HEK293 (cell line): ENCODE results near the gene TEX53.

ENCODE experiments used
- CTCF ChIA-PET: fragments of 350-600 bp; formaldehyde crosslinking; extraction: SDS; loops from one replicate; lab custom pipeline; 2021; ENCODE audit warnings: antibody characterized with exemption; lab: Yijun Ruan, JAX
- POLR2A ChIA-PET: fragments of 300-600 bp; formaldehyde crosslinking; extraction: SDS; loops from one replicate; lab custom pipeline; 2020; ENCODE audit warnings: antibody characterized with exemption, inconsistent platforms; lab: Yijun Ruan, JAX
- H3K27ac ChIP-seq: fragments of 200-500 bp; sonication (Bioruptor generic); 2 replicates; pipeline ENCODE4 v1.5.1; 2014; ENCODE audit warnings: low read depth, low read length, control low read depth, inconsistent platforms; ENCODE audit errors: extremely low read depth
- H3K36me3 ChIP-seq, 2 experiments: fragments of 200-500 bp in 1 of 2; sonication (Bioruptor generic) in 1 of 2; 1 replicate in 1 of 2; 2 replicates in 1 of 2; pipeline ENCODE4 v1.5.1; 2014 to 2017; ENCODE audit warnings: inconsistent platforms in 2 of 2, low read length in 2 of 2; ENCODE audit not compliant: control insufficient read depth in 2 of 2, insufficient read depth in 1 of 2
- H3K4me1 ChIP-seq: fragments of 200-500 bp; sonication (Bioruptor generic); 2 replicates; pipeline ENCODE4 v1.5.1; 2014; ENCODE audit warnings: mild to moderate bottlenecking, low read length, inconsistent platforms; ENCODE audit not compliant: control insufficient read depth, insufficient read depth
- H3K4me3 ChIP-seq: 2 replicates; pipeline ENCODE4 v1.5.1; 2011; ENCODE audit warnings: low read depth, mild to moderate bottlenecking, control low read depth, low read length, moderate library complexity
- H3K9me3 ChIP-seq: fragments of 200-500 bp; sonication (Bioruptor generic); 2 replicates; pipeline ENCODE4 v1.5.1; 2014; ENCODE audit warnings: low read depth, low read length, inconsistent platforms; ENCODE audit not compliant: control insufficient read depth, insufficient read depth
- AEBP2 ChIP-seq: fragments of 450-650 bp; formaldehyde crosslinking; IDR thresholded peaks from 2 replicates; pipeline ENCODE4 v1.5.1; 2016; ENCODE audit warnings: missing biosample characterization, missing genetic modification characterization, borderline replicate concordance
- EGR2 ChIP-seq: fragments of 450-650 bp; formaldehyde crosslinking; IDR thresholded peaks from 2 replicates; pipeline ENCODE4 v1.5.1; 2016; ENCODE audit warnings: low read depth, missing biosample characterization, missing genetic modification characterization
- ELK4 ChIP-seq: IDR thresholded peaks from 2 replicates; pipeline ENCODE4 v1.6.1; 2011; ENCODE audit warnings: mild to moderate bottlenecking, low read depth, low read length, borderline replicate concordance
- GLIS1 ChIP-seq: fragments of 450-650 bp; formaldehyde crosslinking; IDR thresholded peaks from 2 replicates; pipeline ENCODE4 v1.5.1; 2016; ENCODE audit warnings: missing biosample characterization, missing genetic modification characterization
- INSM2 ChIP-seq: fragments of 450-650 bp; formaldehyde crosslinking; IDR thresholded peaks from 2 replicates; pipeline ENCODE4 v1.5.1; 2016; ENCODE audit warnings: missing biosample characterization, missing genetic modification characterization
- OSR2 ChIP-seq: fragments of 450-650 bp; formaldehyde crosslinking; IDR thresholded peaks from 2 replicates; pipeline ENCODE4 v1.5.1; 2016; ENCODE audit warnings: missing biosample characterization, missing genetic modification characterization
- ZEB2 ChIP-seq: fragments of 450-650 bp; formaldehyde crosslinking; IDR thresholded peaks from 2 replicates; pipeline ENCODE4 v1.5.1; 2016; ENCODE audit warnings: missing biosample characterization, missing genetic modification characterization
- ZNF112 ChIP-seq: fragments of 450-650 bp; formaldehyde crosslinking; IDR thresholded peaks from 2 replicates; pipeline ENCODE4 v1.5.0; 2017; ENCODE audit warnings: missing biosample characterization, missing genetic modification characterization
- ZNF148 ChIP-seq: fragments of 450-650 bp; formaldehyde crosslinking; IDR thresholded peaks from 2 replicates; pipeline ENCODE4 v1.5.0; 2017; ENCODE audit warnings: missing biosample characterization, missing genetic modification characterization, borderline replicate concordance
- ZNF184 ChIP-seq: fragments of 450-650 bp; IDR thresholded peaks from 2 replicates; pipeline ENCODE4 v1.5.1; 2018; ENCODE audit warnings: missing biosample characterization, mild to moderate bottlenecking, missing genetic modification characterization
- ZNF221 ChIP-seq: fragments of 450-650 bp; formaldehyde crosslinking; IDR thresholded peaks from 2 replicates; pipeline ENCODE4 v1.5.1; 2017; ENCODE audit warnings: missing biosample characterization, missing genetic modification characterization, borderline replicate concordance
- ZNF362 ChIP-seq: fragments of 450-650 bp; formaldehyde crosslinking; IDR thresholded peaks from 2 replicates; pipeline ENCODE4 v1.5.1; 2016; ENCODE audit warnings: missing biosample characterization, missing genetic modification characterization
- ZNF391 ChIP-seq: fragments of 450-650 bp; formaldehyde crosslinking; IDR thresholded peaks from 2 replicates; pipeline ENCODE4 v1.5.1; 2016; ENCODE audit warnings: low read depth, missing biosample characterization, missing genetic modification characterization, borderline replicate concordance
- ZNF398 ChIP-seq: fragments of 450-650 bp; formaldehyde crosslinking; IDR thresholded peaks from 2 replicates; pipeline ENCODE4 v1.5.1; 2017; ENCODE audit warnings: missing biosample characterization, missing genetic modification characterization
- ZNF530 ChIP-seq: fragments of 450-650 bp; formaldehyde crosslinking; IDR thresholded peaks from 2 replicates; pipeline ENCODE4 v1.5.1; 2016; ENCODE audit warnings: low read depth, missing biosample characterization, missing genetic modification characterization
- ZNF555 ChIP-seq: fragments of 450-650 bp; formaldehyde crosslinking; conservative IDR thresholded peaks from 2 replicates; pipeline ENCODE4 v1.5.1; 2017; ENCODE audit warnings: missing biosample characterization, mild to moderate bottlenecking, missing genetic modification characterization, inconsistent platforms
- ZNF558 ChIP-seq: fragments of 450-650 bp; formaldehyde crosslinking; IDR thresholded peaks from 2 replicates; pipeline ENCODE4 v1.5.1; 2016; ENCODE audit warnings: missing biosample characterization, missing genetic modification characterization
- ZNF561 ChIP-seq: fragments of 450-650 bp; IDR thresholded peaks from 2 replicates; pipeline ENCODE4 v1.5.1; 2018; ENCODE audit warnings: missing biosample characterization, missing genetic modification characterization, borderline replicate concordance
- ZNF629 ChIP-seq: fragments of 450-650 bp; formaldehyde crosslinking; IDR thresholded peaks from 2 replicates; pipeline ENCODE4 v1.5.1; 2017; ENCODE audit warnings: missing biosample characterization, missing genetic modification characterization
- ZNF76 ChIP-seq: fragments of 450-650 bp; formaldehyde crosslinking; IDR thresholded peaks from 2 replicates; pipeline ENCODE4; 2016; ENCODE audit warnings: low read depth, missing biosample characterization, missing genetic modification characterization, borderline replicate concordance
- ZNF776 ChIP-seq: fragments of 450-650 bp; formaldehyde crosslinking; IDR thresholded peaks from 2 replicates; pipeline ENCODE4 v1.5.0; 2017; ENCODE audit warnings: missing biosample characterization, missing genetic modification characterization, borderline replicate concordance
- ZNF837 ChIP-seq: fragments of 450-650 bp; formaldehyde crosslinking; IDR thresholded peaks from 2 replicates; pipeline ENCODE4 v1.5.1; 2016; ENCODE audit warnings: missing biosample characterization, missing genetic modification characterization
- ZNF843 ChIP-seq: fragments of 450-650 bp; formaldehyde crosslinking; IDR thresholded peaks from 2 replicates; pipeline ENCODE4 v1.5.1; 2016; ENCODE audit warnings: missing biosample characterization, missing genetic modification characterization
- ZXDB ChIP-seq: fragments of 450-650 bp; formaldehyde crosslinking; IDR thresholded peaks from 2 replicates; pipeline ENCODE4 v1.5.1; 2016; ENCODE audit warnings: missing biosample characterization, missing genetic modification characterization

TEX53 gene

GRCh38 chr9:114678130-114678529 lies 20.5 kb upstream of the TEX53 start:
- CTCF ChIA-PET, result interaction anchor here (0.6 to 10.6 kb wide), 11 partner anchors 11 to 1579 kb away, joined by 3 to 296 read pairs (median 8); no protein-coding TSS in a partner anchor
- H3K36me3 ChIP-seq, result no peaks in the 10 kb centered on the region
- TF ChIP-seq EGR2 (tag by site-specific recombination) (0 out of 2 replicates have a peak, but pooled peaks have one; percentile 17), ZNF776 (tag by site-specific recombination) (no peak)
- TF ChIP-seq, all 188 proteins: peak for 1
- H3K4me1 ChIP-seq, result peaks cover 3% of the 10 kb centered on the region
- H3K9me3 ChIP-seq, result no peaks in the 10 kb centered on the region
- POLR2A ChIA-PET, result interaction anchor here (0.7 to 1.9 kb wide), 2 partner anchors 14 to 91 kb away, joined by 5 to 7 read pairs; partner anchors contain the start of gene ATP6V1G1
- no peak overlapping the region for H3K27ac ChIP-seq
- no peak overlapping the region for H3K4me3 ChIP-seq

GRCh38 chr9:114677418-114677817 lies 19.8 kb upstream of the TEX53 start:
- no peaks in the 10 kb centered on the region for H3K36me3 ChIP-seq
- no peak overlapping the region for H3K4me3 ChIP-seq
- ChIA-PET POLR2A (interaction anchor here (0.6 to 1.9 kb wide), 4 partner anchors 15 to 232 kb away, joined by 4 to 7 read pairs (median 4); partner anchors contain the start of gene ATP6V1G1), CTCF (interaction anchor here (0.6 to 10.6 kb wide), 14 partner anchors 12 to 1579 kb away, joined by 3 to 296 read pairs (median 6); no protein-coding TSS in a partner anchor)
- H3K9me3 ChIP-seq, result no peaks in the 10 kb centered on the region
- peaks cover 3% of the 10 kb centered on the region for H3K4me1 ChIP-seq
- no peak overlapping the region for H3K27ac ChIP-seq
- TF ChIP-seq INSM2 (peak; percentile 72), ZNF530 (tag by site-specific recombination) (no peak), ZNF391 (no peak), ZNF112 (tag by site-specific recombination) (no peak), ZNF837 (tag by site-specific recombination) (no peak), ZNF629 (tag by site-specific recombination) (peak; percentile 74), ZEB2 (tag by site-specific recombination) (peak; percentile 37; the same call in 1 of the 2 replicates), ELK4 (no peak), ZNF398 (tag by site-specific recombination) (no peak; the same call in 1 of the 2 replicates), ZXDB (tag by site-specific recombination) (0 out of 2 replicates have a peak, but pooled peaks have one; percentile 16), OSR2 (tag by site-specific recombination) (peak; percentile 24; the same call in 1 of the 2 replicates), ZNF76 (no peak), ZNF221 (tag by site-specific recombination) (no peak), ZNF561 (no peak), GLIS1 (peak; percentile 87), ZNF555 (tag by site-specific recombination) (no peak), ZNF148 (tag by site-specific recombination) (no peak), ZNF843 (tag by site-specific recombination) (no peak), ZNF362 (tag by site-specific recombination) (no peak), ZNF558 (0 out of 2 replicates have a peak, but pooled peaks have one; percentile 36), AEBP2 (tag by site-specific recombination) (no peak), ZNF184 (tag by site-specific recombination) (peak; percentile 92)
